GM06990 (cell line): Measurements from ENCODE around the gene ZGRF1.
"Not testable (repeated sequence)": the region's sequence is repeated elsewhere in the genome, so short reads cannot be mapped to it uniquely, and the experiment has no call there.

ENCODE experiments used
- DNase-seq: peaks from one replicate; pipeline ENCODE4 v3.0.0-alpha.2; 2011; ENCODE audit not compliant: insufficient read length; ENCODE audit errors: extremely low read depth
- H3K27me3 ChIP-seq: replicated peaks from 2 replicates; pipeline ENCODE4 v1.6.0; 2011; ENCODE audit warnings: low read length; ENCODE audit not compliant: control insufficient read depth, insufficient read depth
- H3K36me3 ChIP-seq: 2 replicates; pipeline ENCODE4 v1.5.1; 2011; ENCODE audit warnings: low read length; ENCODE audit not compliant: control insufficient read depth, insufficient read depth
- H3K4me3 ChIP-seq: replicated peaks from 2 replicates; pipeline ENCODE4 v1.5.1; 2011; ENCODE audit warnings: low read depth, mild to moderate bottlenecking, control low read depth, low read length
- TF ChIP-seq, protein P1 (sequence below): IDR thresholded peaks from 2 replicates; pipeline ENCODE4 v1.5.1; 2011; ENCODE audit warnings: low read length, control low read depth, mild to moderate bottlenecking, inconsistent platforms; ENCODE audit not compliant: insufficient read depth, poor library complexity, severe bottlenecking

The ZGRF1 gene

DNA sequence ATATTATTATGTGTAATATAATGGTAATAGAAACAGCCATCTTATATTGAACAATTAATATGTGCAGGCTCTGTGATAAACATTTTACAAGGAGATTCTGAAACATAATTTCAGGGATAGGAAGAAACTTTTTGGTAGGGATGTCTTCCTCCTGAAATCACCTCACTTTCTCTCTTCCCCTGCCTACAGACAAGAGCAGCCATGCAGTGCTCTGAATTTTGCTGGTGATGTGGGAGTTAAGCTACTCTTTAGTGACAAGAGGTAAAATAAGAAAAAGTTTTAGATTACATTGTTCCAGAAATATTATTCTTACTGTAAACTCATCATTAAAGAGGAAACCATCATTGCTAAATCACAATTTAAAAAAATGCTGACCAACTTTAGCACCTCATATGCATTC is 36.4 kb upstream of the ZGRF1 start:
- TF ChIP-seq, protein P1, sequence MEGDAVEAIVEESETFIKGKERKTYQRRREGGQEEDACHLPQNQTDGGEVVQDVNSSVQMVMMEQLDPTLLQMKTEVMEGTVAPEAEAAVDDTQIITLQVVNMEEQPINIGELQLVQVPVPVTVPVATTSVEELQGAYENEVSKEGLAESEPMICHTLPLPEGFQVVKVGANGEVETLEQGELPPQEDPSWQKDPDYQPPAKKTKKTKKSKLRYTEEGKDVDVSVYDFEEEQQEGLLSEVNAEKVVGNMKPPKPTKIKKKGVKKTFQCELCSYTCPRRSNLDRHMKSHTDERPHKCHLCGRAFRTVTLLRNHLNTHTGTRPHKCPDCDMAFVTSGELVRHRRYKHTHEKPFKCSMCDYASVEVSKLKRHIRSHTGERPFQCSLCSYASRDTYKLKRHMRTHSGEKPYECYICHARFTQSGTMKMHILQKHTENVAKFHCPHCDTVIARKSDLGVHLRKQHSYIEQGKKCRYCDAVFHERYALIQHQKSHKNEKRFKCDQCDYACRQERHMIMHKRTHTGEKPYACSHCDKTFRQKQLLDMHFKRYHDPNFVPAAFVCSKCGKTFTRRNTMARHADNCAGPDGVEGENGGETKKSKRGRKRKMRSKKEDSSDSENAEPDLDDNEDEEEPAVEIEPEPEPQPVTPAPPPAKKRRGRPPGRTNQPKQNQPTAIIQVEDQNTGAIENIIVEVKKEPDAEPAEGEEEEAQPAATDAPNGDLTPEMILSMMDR: no peak
- no peak overlapping the region for H3K4me3 ChIP-seq
- no peak for DNase-seq
- no peaks in the 10 kb centered on the region for H3K36me3 ChIP-seq
- no peaks in the 10 kb centered on the region for H3K27me3 ChIP-seq

DNA sequence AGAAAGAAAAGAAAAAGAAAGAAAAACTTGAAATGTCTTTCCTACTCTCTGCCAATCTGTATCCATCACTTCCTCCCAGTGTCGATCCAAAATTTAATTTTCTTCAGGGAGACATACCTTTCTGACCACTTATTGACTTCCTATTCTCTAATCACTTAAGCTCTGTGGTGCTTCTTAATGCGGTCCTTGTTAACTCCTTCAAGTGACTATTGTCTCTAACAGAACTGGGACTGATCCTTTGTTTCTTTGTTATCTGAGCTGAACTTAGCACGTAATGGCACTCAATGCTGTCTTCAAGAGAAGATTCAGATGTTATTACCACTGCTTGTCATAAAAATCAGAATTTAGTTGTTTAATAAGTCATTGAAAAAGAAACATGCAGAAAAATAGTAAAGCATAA is 31.4 kb upstream of the ZGRF1 start:
- H3K36me3 ChIP-seq: no peaks in the 10 kb centered on the region
- no peak overlapping the region for H3K4me3 ChIP-seq
- no peak for DNase-seq
- no peaks in the 10 kb centered on the region for H3K27me3 ChIP-seq
- TF ChIP-seq, protein P1: no peak

DNA sequence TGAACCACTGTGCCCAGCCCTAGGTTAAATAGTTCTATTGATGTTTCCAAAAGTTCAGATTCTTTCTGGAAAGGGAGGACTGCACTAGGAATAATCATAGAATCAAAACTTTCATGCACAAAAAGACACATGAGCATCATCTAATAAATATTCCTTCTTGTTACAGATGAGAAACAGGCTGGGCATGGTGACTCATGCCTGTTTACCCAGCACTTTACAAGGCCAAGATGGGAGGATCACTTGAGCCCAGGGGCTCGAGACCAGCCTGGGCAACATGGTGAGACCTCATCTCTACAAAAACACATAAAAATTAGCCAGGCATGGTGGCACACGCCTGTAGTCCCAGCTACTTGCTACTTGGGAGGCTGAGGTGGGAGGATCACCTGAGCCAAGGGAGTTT is 27.9 kb upstream of the ZGRF1 start:
- no peaks in the 10 kb centered on the region for H3K27me3 ChIP-seq
- H3K36me3 ChIP-seq: no peaks in the 10 kb centered on the region
- TF ChIP-seq, protein P1: no peak
- H3K4me3 ChIP-seq: no peak overlapping the region
- no peak for DNase-seq

DNA sequence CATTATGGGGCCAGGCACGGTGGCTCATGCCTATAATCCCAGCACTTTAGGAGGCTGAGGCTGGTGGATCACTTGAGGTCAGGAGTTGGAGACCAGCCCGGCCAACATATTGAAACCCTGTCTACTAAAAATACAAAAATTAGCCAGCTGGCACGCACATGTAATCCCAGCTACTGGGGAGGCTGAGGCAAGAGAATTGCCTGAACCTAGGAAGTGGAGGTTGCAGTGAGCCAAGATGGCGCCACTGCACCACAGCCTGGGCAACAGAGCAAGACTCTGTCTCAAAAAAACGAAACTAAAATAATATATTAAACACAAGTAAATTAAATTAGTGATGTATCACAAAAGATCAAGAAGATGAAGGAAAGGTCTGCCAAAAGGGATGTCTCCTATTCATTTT is 19.4 kb upstream of the ZGRF1 start:
- not testable (repeated sequence) for H3K27me3 ChIP-seq, DNase-seq, H3K36me3 ChIP-seq, H3K4me3 ChIP-seq

DNA sequence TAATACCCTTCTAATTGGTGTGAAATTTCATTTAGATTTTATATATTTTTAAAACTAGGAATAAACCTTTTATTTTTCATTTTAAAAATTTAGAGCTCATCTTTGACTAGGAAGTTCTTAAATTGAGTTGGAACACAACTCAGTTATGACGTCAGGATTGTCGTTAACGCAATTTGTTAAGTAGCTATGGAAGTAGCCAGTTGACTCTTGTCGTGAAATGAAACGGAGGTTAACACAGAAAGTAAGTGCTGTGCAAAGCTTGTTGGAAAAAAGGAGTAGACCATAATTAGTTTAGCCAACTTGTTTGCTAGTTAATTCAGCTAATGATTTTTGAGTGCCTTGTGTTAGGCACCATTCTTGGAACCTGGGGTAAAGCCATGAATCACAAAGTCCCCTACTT is 18.6 kb upstream of the ZGRF1 start:
- TF ChIP-seq, protein P1: no peak
- H3K27me3 ChIP-seq: no peaks in the 10 kb centered on the region
- DNase-seq: no peak
- H3K36me3 ChIP-seq: peaks cover 2% of the 10 kb centered on the region; the same call in 1 of the 2 replicates
- H3K4me3 ChIP-seq: no peak overlapping the region

DNA sequence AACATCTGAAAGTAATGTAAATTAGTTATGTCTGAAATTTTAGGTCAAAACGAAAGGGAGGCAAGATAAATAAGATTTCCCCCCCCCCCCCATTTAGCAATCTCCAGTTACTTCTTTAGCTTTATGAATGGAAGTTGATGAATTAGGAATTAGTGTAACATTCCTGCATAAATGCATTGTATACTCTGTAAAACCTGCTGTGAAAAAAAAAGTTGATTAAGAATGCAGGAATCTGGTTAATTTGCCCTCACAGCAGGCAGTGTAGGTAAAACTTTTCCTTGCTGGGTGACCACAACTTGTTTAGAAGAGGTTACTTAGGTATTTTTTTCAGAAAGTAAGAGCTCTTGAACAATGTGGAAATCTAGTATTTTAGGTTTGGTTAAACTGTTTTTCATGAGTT is 15.5 kb upstream of the ZGRF1 start:
- DNase-seq: no peak
- Histone ChIP-seq H3K4me3 (no peak overlapping the region), H3K36me3 (peaks cover under 1% of the 10 kb centered on the region; the same call in 1 of the 2 replicates), H3K27me3 (no peaks in the 10 kb centered on the region)
- TF ChIP-seq, protein P1: no peak
